SK-N-SH (cell line): Measurements from ENCODE around the gene PHACTR3. TPM values are rescaled to one million over a fixed set of nuclear protein-coding genes. Genes with fewer than 3 reads are reported as not detected.

Experiments used
- CTCF ChIA-PET: fragments of 300-600, 350-600 bp; formaldehyde crosslinking; extraction: SDS; loops from one replicate; lab custom pipeline; 2021; lab: Yijun Ruan, JAX
- POLR2A ChIA-PET: fragments of 350-600 bp; sonication (Branson Sonifier 250); formaldehyde crosslinking; extraction: SDS; loops from one replicate; lab custom pipeline; 2020; ENCODE audit warnings: antibody characterized with exemption, inconsistent platforms; lab: Yijun Ruan, JAX
- DNase-seq: peaks from one replicate; pipeline ENCODE4 v3.0.0; 2012
- H2AFZ ChIP-seq: fragments of 200-600 bp; sonication (generic); 2 replicates; pipeline ENCODE4 v1.8.1; 2016; ENCODE audit warnings: antibody characterized with exemption, mild to moderate bottlenecking, low read depth
- H3F3A ChIP-seq: fragments of 200-600 bp; sonication (generic); replicated peaks from 2 replicates; pipeline ENCODE3; 2016; ENCODE audit warnings: antibody characterized with exemption, mild to moderate bottlenecking; ENCODE audit not compliant: insufficient read depth
- H3K27ac ChIP-seq, 2 experiments: fragments of 200-500 bp in 1 of 2; fragments of 200-600 bp in 1 of 2; sonication (Bioruptor generic) in 1 of 2; sonication (generic), shearing (Covaris generic) in 1 of 2; 2 replicates each; pipeline versions ENCODE4 v1.5.1 to v1.6.1; 2014 to 2016; ENCODE audit warnings: low read depth in 2 of 2, inconsistent platforms in 1 of 2, low read length in 1 of 2, mild to moderate bottlenecking in 1 of 2, mixed read lengths in 1 of 2
- H3K27me3 ChIP-seq: fragments of 200-600 bp; sonication (generic), shearing (Covaris generic); 2 replicates; pipeline ENCODE4 v1.6.1; 2016; ENCODE audit warnings: mixed run types; ENCODE audit not compliant: insufficient read depth
- H3K36me3 ChIP-seq, 2 experiments: fragments of 200-500 bp in 1 of 2; fragments of 200-600 bp in 1 of 2; sonication (Bioruptor generic) in 1 of 2; sonication (generic) in 1 of 2; replicated peaks in 1 of 2; 2 replicates each; pipeline versions ENCODE3 to v1.5.1; 2014 to 2016; ENCODE audit warnings: low read length in 1 of 2, mild to moderate bottlenecking in 1 of 2; ENCODE audit not compliant: insufficient read depth in 2 of 2, control insufficient read depth in 1 of 2
- H3K4me1 ChIP-seq, 2 experiments: fragments of 200-500 bp in 1 of 2; fragments of 200-600 bp in 1 of 2; sonication (Bioruptor generic) in 1 of 2; sonication (generic), shearing (Covaris generic) in 1 of 2; 2 replicates each; pipeline versions ENCODE4 v1.5.1 to v1.6.1; 2014 to 2016; ENCODE audit warnings: low read depth in 1 of 2, low read length in 1 of 2, mixed run types in 1 of 2; ENCODE audit not compliant: insufficient read depth in 2 of 2, control insufficient read depth in 1 of 2
- H3K4me2 ChIP-seq: fragments of 200-600 bp; sonication (generic), shearing (Covaris generic); 2 replicates; pipeline ENCODE4 v1.6.1; 2017; ENCODE audit warnings: mixed run types
- H3K4me3 ChIP-seq, 2 experiments: fragments of 200-500 bp in 1 of 2; fragments of 200-600 bp in 1 of 2; sonication (Bioruptor generic) in 1 of 2; sonication (generic), shearing (Covaris generic) in 1 of 2; 2 replicates each; pipeline versions ENCODE4 v1.5.1 to v1.8.1; 2014 to 2016; ENCODE audit warnings: low read depth in 2 of 2, inconsistent platforms in 1 of 2, low read length in 1 of 2, mild to moderate bottlenecking in 1 of 2, mixed read lengths in 1 of 2, moderate library complexity in 1 of 2
- H3K79me2 ChIP-seq: fragments of 200-600 bp; sonication (generic); 2 replicates; pipeline ENCODE4 v1.8.1; 2017; ENCODE audit warnings: mild to moderate bottlenecking; ENCODE audit not compliant: insufficient read depth
- H3K9ac ChIP-seq: fragments of 200-600 bp; sonication (generic); 2 replicates; pipeline ENCODE4 v1.6.1; 2017; ENCODE audit warnings: mixed run types
- H3K9me2 ChIP-seq: fragments of 200-600 bp; sonication (generic); 2 replicates; pipeline ENCODE4 v1.6.1; 2017; ENCODE audit warnings: mixed run types
- H3K9me3 ChIP-seq: fragments of 200-600 bp; sonication (generic); 2 replicates; pipeline ENCODE4 v1.6.1; 2017; ENCODE audit warnings: mixed run types, mild to moderate bottlenecking, moderate library complexity
- H4K20me1 ChIP-seq: fragments of 200-600 bp; sonication (generic); 2 replicates; pipeline ENCODE4 v1.6.1; 2017; ENCODE audit warnings: mild to moderate bottlenecking, mixed run types; ENCODE audit not compliant: insufficient read depth
- CHD2 ChIP-seq: fragments of 150-350 bp; IDR thresholded peaks from 2 replicates; pipeline ENCODE4 v1.6.1; 2018; ENCODE audit warnings: low read length; ENCODE audit not compliant: partially characterized antibody
- EP300 ChIP-seq, 2 experiments: IDR thresholded peaks; 2 replicates each; pipeline versions ENCODE4 v1.4.0 to v1.6.1; 2012; ENCODE audit warnings: borderline replicate concordance in 1 of 2, low read depth in 1 of 2, low read length in 1 of 2
- FOSL2 ChIP-seq: IDR thresholded peaks from 2 replicates; pipeline ENCODE4 v1.4.0; 2012; ENCODE audit warnings: low read depth, mild to moderate bottlenecking, moderate library complexity, borderline replicate concordance
- GABPA ChIP-seq: IDR thresholded peaks from 2 replicates; pipeline ENCODE4 v1.4.0; 2012; ENCODE audit warnings: low read depth, mild to moderate bottlenecking
- GATA2 ChIP-seq: sonication (generic); formaldehyde crosslinking; IDR thresholded peaks from 2 replicates; pipeline ENCODE4 v1.5.0; 2020; ENCODE audit warnings: mild to moderate bottlenecking, missing genetic modification reagents
- JUND ChIP-seq: IDR thresholded peaks from 2 replicates; pipeline ENCODE4 v1.4.0; 2012
- MEF2A ChIP-seq: IDR thresholded peaks from 2 replicates; pipeline ENCODE4 v1.4.0; 2012; ENCODE audit warnings: low read depth, borderline replicate concordance
- MXI1 ChIP-seq: IDR thresholded peaks from 2 replicates; pipeline ENCODE4 v1.6.1; 2012; ENCODE audit warnings: mild to moderate bottlenecking, low read depth, low read length, improper control_type of control experiment
- NFIC ChIP-seq: IDR thresholded peaks from 2 replicates; pipeline ENCODE4 v1.4.0; 2012; ENCODE audit warnings: borderline replicate concordance
- NRF1 ChIP-seq: IDR thresholded peaks from 2 replicates; pipeline ENCODE4 v1.6.1; 2012; ENCODE audit warnings: low read depth, mild to moderate bottlenecking, low read length
- POLR2AphosphoS5 ChIP-seq: IDR thresholded peaks from 2 replicates; pipeline ENCODE4 v1.6.1; 2012; ENCODE audit warnings: low read depth, low read length
- RAD21 ChIP-seq: IDR thresholded peaks from 2 replicates; pipeline ENCODE4 v1.6.1; 2012; ENCODE audit warnings: mild to moderate bottlenecking, low read length
- RFX5 ChIP-seq: IDR thresholded peaks from 2 replicates; pipeline ENCODE4 v1.6.1; 2012; ENCODE audit warnings: mild to moderate bottlenecking, improper control_type of control experiment, low read length
- SMC3 ChIP-seq: IDR thresholded peaks from 2 replicates; pipeline ENCODE4 v1.6.1; 2012; ENCODE audit warnings: low read depth, low read length, improper control_type of control experiment
- TEAD4 ChIP-seq: IDR thresholded peaks from 2 replicates; pipeline ENCODE4 v1.4.0; 2012; ENCODE audit warnings: mild to moderate bottlenecking, borderline replicate concordance; ENCODE audit not compliant: insufficient read depth
- USF1 ChIP-seq: IDR thresholded peaks from 2 replicates; pipeline ENCODE4 v1.4.0; 2012; ENCODE audit warnings: low read depth, borderline replicate concordance
- USF2 ChIP-seq: fragments of 150-350 bp; IDR thresholded peaks from 2 replicates; pipeline ENCODE4 v1.6.1; 2017; ENCODE audit warnings: antibody characterized with exemption, low read length, low read depth, borderline replicate concordance
- YY1 ChIP-seq: IDR thresholded peaks from 2 replicates; pipeline ENCODE4 v1.4.0; 2012; ENCODE audit warnings: low read depth, mild to moderate bottlenecking
- WGBS: methylation state at CpG from one replicate; pipeline ENCODE4 v1.1.6; 2017; ENCODE audit warnings: low lambda C conversion rate; 5-methylcytosine and 5-hydroxymethylcytosine counted together
- polyA plus RNA-seq, 3 experiments: library from polyadenylated mRNA; depleted of rRNA; stranded (reverse); fragments of >200 nt; gene quantifications; 2 replicates each; pipeline ENCODE4 v1.2.3, GENCODE V29; 2012
- TF ChIP-seq, protein P1 (sequence below): IDR thresholded peaks from 2 replicates; pipeline ENCODE4 v1.4.0; 2012; ENCODE audit warnings: low read depth
- TF ChIP-seq, protein P2 (sequence below): fragments of 200-600 bp; sonication (generic); IDR thresholded peaks from 2 replicates; pipeline ENCODE4 v1.6.1; 2017; ENCODE audit warnings: antibody characterized with exemption, mild to moderate bottlenecking, moderate library complexity

The PHACTR3 gene
- polyA plus RNA-seq, 1 of the 3 experiments (the other 2 are of a cell fraction), result 0.10 TPM

GRCh38 chr20:59808729-59809381 lies 204.5 kb downstream of the PHACTR3 start:
- Histone ChIP-seq H3K4me1 (peaks cover 0 to 2% of the 10 kb centered on the region in 2 experiments; a peak in 1 of 4 replicates), H3K9me2 (no peaks in the 10 kb centered on the region), H3K36me3 (no peaks in the 10 kb centered on the region), H4K20me1 (no peaks in the 10 kb centered on the region), H3K27ac (no peak overlapping the region), H3K79me2 (no peaks in the 10 kb centered on the region), H3K9me3 (no peaks in the 10 kb centered on the region), H3F3A (no peaks in the 10 kb centered on the region), H3K4me2 (no peak overlapping the region), H2AFZ (no peak overlapping the region), H3K4me3 (no peak overlapping the region), H3K9ac (no peak overlapping the region), H3K27me3 (no peaks in the 10 kb centered on the region)
- DNase-seq, result peak; percentile 13
- 42% methylated on average over 23 of the region's 29 CpGs for WGBS
- ChIA-PET CTCF (interaction anchor here (0.6 to 2.8 kb wide), 5 partner anchors 12 to 271 kb away, joined by 3 to 10 read pairs (median 4); no protein-coding TSS in a partner anchor), POLR2A (no interaction called here)
- TF ChIP-seq SMC3 (no peak), GATA2 (CRISPR knock-in tag) (no peak), USF2 (no peak), FOSL2 (no peak), CHD2 (no peak), RAD21 (no peak), MXI1 (no peak), EP300 (IDR thresholded peaks at IDR 0.05; ENCODE audit: borderline replicate concordance in 1 of 2, low read depth in 1 of 2, low read length in 1 of 2) (no peak), GABPA (no peak), TEAD4 (no peak), RFX5 (no peak), POLR2AphosphoS5 (no peak), MEF2A (no peak), YY1 (no peak), JUND (no peak), NRF1 (no peak), NFIC (no peak), USF1 (no peak)
- TF ChIP-seq, protein P1, sequence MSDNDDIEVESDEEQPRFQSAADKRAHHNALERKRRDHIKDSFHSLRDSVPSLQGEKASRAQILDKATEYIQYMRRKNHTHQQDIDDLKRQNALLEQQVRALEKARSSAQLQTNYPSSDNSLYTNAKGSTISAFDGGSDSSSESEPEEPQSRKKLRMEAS, result no peak
- TF ChIP-seq, protein P2, sequence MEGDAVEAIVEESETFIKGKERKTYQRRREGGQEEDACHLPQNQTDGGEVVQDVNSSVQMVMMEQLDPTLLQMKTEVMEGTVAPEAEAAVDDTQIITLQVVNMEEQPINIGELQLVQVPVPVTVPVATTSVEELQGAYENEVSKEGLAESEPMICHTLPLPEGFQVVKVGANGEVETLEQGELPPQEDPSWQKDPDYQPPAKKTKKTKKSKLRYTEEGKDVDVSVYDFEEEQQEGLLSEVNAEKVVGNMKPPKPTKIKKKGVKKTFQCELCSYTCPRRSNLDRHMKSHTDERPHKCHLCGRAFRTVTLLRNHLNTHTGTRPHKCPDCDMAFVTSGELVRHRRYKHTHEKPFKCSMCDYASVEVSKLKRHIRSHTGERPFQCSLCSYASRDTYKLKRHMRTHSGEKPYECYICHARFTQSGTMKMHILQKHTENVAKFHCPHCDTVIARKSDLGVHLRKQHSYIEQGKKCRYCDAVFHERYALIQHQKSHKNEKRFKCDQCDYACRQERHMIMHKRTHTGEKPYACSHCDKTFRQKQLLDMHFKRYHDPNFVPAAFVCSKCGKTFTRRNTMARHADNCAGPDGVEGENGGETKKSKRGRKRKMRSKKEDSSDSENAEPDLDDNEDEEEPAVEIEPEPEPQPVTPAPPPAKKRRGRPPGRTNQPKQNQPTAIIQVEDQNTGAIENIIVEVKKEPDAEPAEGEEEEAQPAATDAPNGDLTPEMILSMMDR, result no peak
